ENCODE measurements around the gene CELF4.

The CELF4 gene

GRCh38 chr18:37565101-37565976 lies at the start of gene CELF4:
CELF4 (minus strand) TSS chr18:37565798.
- no peak for DNase-seq (ENCODE audit: low read depth)
- no peak for TF ChIP-seq CTCF (IDR thresholded peaks at IDR 0.05; ENCODE audit: low read depth, low read length, missing control alignments)
- H3K4me3 ChIP-seq (ENCODE audit: low read depth, low read length): no peak within 1 kb of the TSS

GRCh38 chr18:37613253-37613565 lies 47.6 kb upstream of the CELF4 start:
- no peak overlapping the region for H3K4me3 ChIP-seq (ENCODE audit: low read depth, low read length)
- TF ChIP-seq CTCF (IDR thresholded peaks at IDR 0.05; ENCODE audit: low read depth, low read length, missing control alignments): no peak

GRCh38 chr18:37612524-37613252 lies 47.1 kb upstream of the CELF4 start:
- no peak for TF ChIP-seq CTCF (IDR thresholded peaks at IDR 0.05; ENCODE audit: low read depth, low read length, missing control alignments)
- no peak overlapping the region for H3K4me3 ChIP-seq (ENCODE audit: low read depth, low read length)
- no peak for DNase-seq (ENCODE audit: low read depth)

More at GRCh38 chr18:37613253-37613565, 47.6 kb upstream of the CELF4 start:
- DNase-seq (ENCODE audit: low read depth): no peak

GRCh38 chr18:37611614-37612279 lies 46.1 kb upstream of the CELF4 start:
- no peak overlapping the region for H3K4me3 ChIP-seq (ENCODE audit: low read depth, low read length)
- TF ChIP-seq CTCF (IDR thresholded peaks at IDR 0.05; ENCODE audit: low read depth, low read length, missing control alignments): no peak
- no peak for DNase-seq (ENCODE audit: low read depth)

GRCh38 chr18:37608876-37609275 lies 43.3 kb upstream of the CELF4 start:
- no peak for DNase-seq (ENCODE audit: low read depth)
- H3K4me3 ChIP-seq (ENCODE audit: low read depth, low read length): no peak overlapping the region
- TF ChIP-seq CTCF (IDR thresholded peaks at IDR 0.05; ENCODE audit: low read depth, low read length, missing control alignments): no peak

- no peak for TF ChIP-seq CTCF (IDR thresholded peaks at IDR 0.05; ENCODE audit: low read depth, low read length, missing control alignments)
- DNase-seq (ENCODE audit: low read depth): no peak
- H3K4me3 ChIP-seq (ENCODE audit: low read depth, low read length): no peak overlapping the region
Measured at GRCh38 chr18:37607281-37607680, 41.7 kb upstream of the CELF4 start.

All from GM12864 (cell line).